K562 (cell line): Measurements from ENCODE around the gene SHC1. TPM values are rescaled to one million over a fixed set of nuclear protein-coding genes. Genes with fewer than 3 reads are reported as not detected.
A peak's percentile ranks its signal among the peaks of the same experiment; 100 is the strongest.

Source experiments
- BCL6 ChIP-seq: fragments of 250-450 bp; sonication (Bioruptor Pico); IDR thresholded peaks from 2 replicates; pipeline ENCODE4 v1.4.0; 2020
- C11orf30 ChIP-seq: fragments of 450-650 bp; IDR thresholded peaks from 2 replicates; pipeline ENCODE4 v1.6.1; 2016; ENCODE audit warnings: low read depth, mild to moderate bottlenecking
- CBX3 ChIP-seq, 2 experiments: IDR thresholded peaks; 1 replicate in 1 of 2; 2 replicates in 1 of 2; pipeline ENCODE4 v1.6.1; 2012; ENCODE audit warnings: inconsistent platforms in 2 of 2, low read length in 2 of 2, borderline replicate concordance in 1 of 2, control low read depth in 1 of 2
- DPF2 ChIP-seq: fragments of 450-650 bp; IDR thresholded peaks from 2 replicates; pipeline ENCODE4 v1.6.1; 2016
- HES1 ChIP-seq: fragments of 450-650 bp; IDR thresholded peaks from 2 replicates; pipeline ENCODE4 v1.6.1; 2016; ENCODE audit warnings: low read depth, mild to moderate bottlenecking, moderate library complexity
- HMGXB4 ChIP-seq: sonication (generic); formaldehyde crosslinking; IDR thresholded peaks from 2 replicates; pipeline ENCODE4 v1.8.1; 2023; ENCODE audit warnings: mild to moderate bottlenecking, missing genetic modification reagents
- KAT2B ChIP-seq: IDR thresholded peaks from one replicate; pipeline ENCODE4 v1.6.1; 2012; ENCODE audit warnings: low read depth, mild to moderate bottlenecking, control low read depth, inconsistent platforms, low read length, moderate library complexity
- KLF6 ChIP-seq: fragments of 250-450 bp; sonication (Bioruptor Pico); IDR thresholded peaks from 2 replicates; pipeline ENCODE4 v1.4.0; 2020; ENCODE audit warnings: mild to moderate bottlenecking, moderate library complexity, borderline replicate concordance
- MED1 ChIP-seq: sonication (generic); formaldehyde crosslinking; IDR thresholded peaks from 2 replicates; pipeline ENCODE4 v1.8.1; 2023; ENCODE audit warnings: missing genetic modification reagents, borderline replicate concordance
- PCBP2 ChIP-seq: fragments of 200-400 bp; formaldehyde crosslinking; IDR thresholded peaks from 2 replicates; pipeline ENCODE4 v1.6.1; 2018; ENCODE audit warnings: low read length, low read depth, mild to moderate bottlenecking, moderate library complexity; ENCODE audit not compliant: poor library complexity, severe bottlenecking
- POU5F1 ChIP-seq: fragments of 150-350 bp; IDR thresholded peaks from 2 replicates; pipeline ENCODE4 v1.6.1; 2014; ENCODE audit warnings: borderline replicate concordance, low read length, low read depth, mild to moderate bottlenecking; ENCODE audit not compliant: partially characterized antibody
- RBBP5 ChIP-seq: fragments of 200-600 bp; sonication (generic); IDR thresholded peaks from 2 replicates; pipeline ENCODE4 v1.6.1; 2012; ENCODE audit warnings: borderline replicate concordance, mild to moderate bottlenecking, low read length, control low read depth, inconsistent platforms; ENCODE audit not compliant: insufficient read depth, poor library complexity, severe bottlenecking
- TBL1XR1 ChIP-seq, 2 experiments: IDR thresholded peaks; 2 replicates each; pipeline ENCODE4 v1.6.1; 2012; ENCODE audit warnings: improper control_type of control experiment in 2 of 2, low read length in 2 of 2, mild to moderate bottlenecking in 1 of 2
- TBP ChIP-seq: optimal IDR thresholded peaks from 2 replicates; pipeline ENCODE3; 2011; ENCODE audit warnings: low read depth, low read length, improper control_type of control experiment
- TRIM24 ChIP-seq, 2 experiments: fragments of 450-650 bp; IDR thresholded peaks; 2 replicates each; pipeline ENCODE4 v1.6.1; 2016
- ZBTB34 ChIP-seq: fragments of 250-450 bp; sonication (Bioruptor Pico); IDR thresholded peaks from 2 replicates; pipeline ENCODE4 v1.8.0; 2021; ENCODE audit warnings: mild to moderate bottlenecking, moderate library complexity
- ZNF143 ChIP-seq: sonication (generic); formaldehyde crosslinking; IDR thresholded peaks from 2 replicates; pipeline ENCODE4 v1.9.0; 2022; ENCODE audit warnings: mild to moderate bottlenecking, missing genetic modification reagents
- ZNF146 ChIP-seq: IDR thresholded peaks from one replicate; pipeline ENCODE4 v1.6.1; 2018; ENCODE audit warnings: missing compliant biosample characterization; ENCODE audit not compliant: unreplicated experiment
- ZNF277 ChIP-seq: fragments of 250-450 bp; sonication (Bioruptor Pico); IDR thresholded peaks from 2 replicates; pipeline ENCODE4 v1.8.0; 2022; ENCODE audit warnings: inconsistent platforms, mild to moderate bottlenecking, moderate library complexity, borderline replicate concordance
- ZNF347 ChIP-seq: fragments of 450-650 bp; formaldehyde crosslinking; IDR thresholded peaks from 2 replicates; pipeline ENCODE4 v1.4.0; 2020; ENCODE audit warnings: low read depth, mild to moderate bottlenecking, moderate library complexity
- polyA plus RNA-seq, 8 experiments: library from polyadenylated mRNA; depleted of rRNA in 4 of 8; stranded (reverse) in 5 of 8; unstranded in 3 of 8; fragments of >200 nt; fragmentation: Nextera tagmentation in 2 of 8; fragmentation: Illumina TruSeq in 1 of 8; extraction: Ambion mirVana in 2 of 8; extraction: Trizol in 1 of 8; gene quantifications; 2 replicates each; pipeline versions ENCODE4 v1.2.1 to v1.2.3, GENCODE V29; 2011 to 2014; ENCODE audit warnings: inconsistent platforms in 1 of 8, missing spikeins in 1 of 8
- total RNA-seq, 7 experiments: library from RNA; depleted of rRNA in 6 of 7; stranded (reverse); fragments of >200 nt in 6 of 7; fragmentation: Illumina TruSeq in 2 of 7; extraction: Trizol in 2 of 7; gene quantifications; 2 replicates each; pipeline versions ENCODE4 v1.2.1 to v1.2.3, GENCODE V29; 2011 to 2021; ENCODE audit warnings: low replicate concordance in 1 of 7
- TF ChIP-seq, protein P1 (sequence below): sonication (generic); formaldehyde crosslinking; IDR thresholded peaks from 2 replicates; pipeline ENCODE4 v1.4.0; 2020; ENCODE audit warnings: mild to moderate bottlenecking, missing genetic modification reagents

The SHC1 gene
- total and polyA plus RNA-seq, 9 of the 15 experiments (the other 6 are each of a cell fraction or from before 2014, with no cell fraction given), result 4.1 to 113 (median 51.9) TPM

GRCh38 chr1:155001675-155002463 is 31.3 kb upstream of the SHC1 start (continued):
- no peak for TF ChIP-seq POU5F1
- peak; percentile 78; the same call in 1 of the 2 replicates for TF ChIP-seq DPF2
- TF ChIP-seq, protein P1, sequence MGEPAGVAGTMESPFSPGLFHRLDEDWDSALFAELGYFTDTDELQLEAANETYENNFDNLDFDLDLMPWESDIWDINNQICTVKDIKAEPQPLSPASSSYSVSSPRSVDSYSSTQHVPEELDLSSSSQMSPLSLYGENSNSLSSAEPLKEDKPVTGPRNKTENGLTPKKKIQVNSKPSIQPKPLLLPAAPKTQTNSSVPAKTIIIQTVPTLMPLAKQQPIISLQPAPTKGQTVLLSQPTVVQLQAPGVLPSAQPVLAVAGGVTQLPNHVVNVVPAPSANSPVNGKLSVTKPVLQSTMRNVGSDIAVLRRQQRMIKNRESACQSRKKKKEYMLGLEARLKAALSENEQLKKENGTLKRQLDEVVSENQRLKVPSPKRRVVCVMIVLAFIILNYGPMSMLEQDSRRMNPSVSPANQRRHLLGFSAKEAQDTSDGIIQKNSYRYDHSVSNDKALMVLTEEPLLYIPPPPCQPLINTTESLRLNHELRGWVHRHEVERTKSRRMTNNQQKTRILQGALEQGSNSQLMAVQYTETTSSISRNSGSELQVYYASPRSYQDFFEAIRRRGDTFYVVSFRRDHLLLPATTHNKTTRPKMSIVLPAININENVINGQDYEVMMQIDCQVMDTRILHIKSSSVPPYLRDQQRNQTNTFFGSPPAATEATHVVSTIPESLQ, result no peak
- no peak for TF ChIP-seq CBX3 (IDR thresholded peaks at IDR 0.05; ENCODE audit: borderline replicate concordance in 1 of 2, low read length in 2 of 2)
- no peak for TF ChIP-seq BCL6 (CRISPR knock-in tag)
- no peak for TF ChIP-seq KLF6 (CRISPR knock-in tag)
- TF ChIP-seq TBL1XR1 (IDR thresholded peaks at IDR 0.05; ENCODE audit: low read length in 2 of 2), result no peak; a peak in 1 of 4 replicates
- TF ChIP-seq ZNF146, result no peak
- TF ChIP-seq ZNF143 (CRISPR knock-in tag), result no peak
- TF ChIP-seq HMGXB4, result no peak
- TF ChIP-seq TRIM24 (IDR thresholded peaks at IDR 0.05), result peak; percentile 36 to 75; a peak in 3 of 4 replicates
- no peak for TF ChIP-seq ZNF277 (CRISPR knock-in tag)
- no peak for TF ChIP-seq PCBP2
- TF ChIP-seq HES1, result no peak
- TF ChIP-seq ZBTB34 (CRISPR knock-in tag), result no peak
- TF ChIP-seq MED1, result no peak
- peak; percentile 62 for TF ChIP-seq TBP
- TF ChIP-seq C11orf30, result no peak
- no peak for TF ChIP-seq KAT2B
- TF ChIP-seq RBBP5, result no peak
- TF ChIP-seq ZNF347 (CRISPR knock-in tag), result no peak
